Activated CD4-positive, alpha-beta T cell treated with anti-CD3 and anti-CD28 coated beads for 24 hours (primary cell): Measurements from ENCODE around the gene FAM76A.
"Not testable (repeated sequence)": the region's sequence is repeated elsewhere in the genome, so short reads cannot be mapped to it uniquely, and the experiment has no call there.

Experiments used
- DNase-seq, 2 donors: peaks; one replicate each; pipeline ENCODE4 v3.0.0-alpha.2; 2020; ENCODE audit warnings: low read depth in 2 of 2

FAM76A gene

DNA sequence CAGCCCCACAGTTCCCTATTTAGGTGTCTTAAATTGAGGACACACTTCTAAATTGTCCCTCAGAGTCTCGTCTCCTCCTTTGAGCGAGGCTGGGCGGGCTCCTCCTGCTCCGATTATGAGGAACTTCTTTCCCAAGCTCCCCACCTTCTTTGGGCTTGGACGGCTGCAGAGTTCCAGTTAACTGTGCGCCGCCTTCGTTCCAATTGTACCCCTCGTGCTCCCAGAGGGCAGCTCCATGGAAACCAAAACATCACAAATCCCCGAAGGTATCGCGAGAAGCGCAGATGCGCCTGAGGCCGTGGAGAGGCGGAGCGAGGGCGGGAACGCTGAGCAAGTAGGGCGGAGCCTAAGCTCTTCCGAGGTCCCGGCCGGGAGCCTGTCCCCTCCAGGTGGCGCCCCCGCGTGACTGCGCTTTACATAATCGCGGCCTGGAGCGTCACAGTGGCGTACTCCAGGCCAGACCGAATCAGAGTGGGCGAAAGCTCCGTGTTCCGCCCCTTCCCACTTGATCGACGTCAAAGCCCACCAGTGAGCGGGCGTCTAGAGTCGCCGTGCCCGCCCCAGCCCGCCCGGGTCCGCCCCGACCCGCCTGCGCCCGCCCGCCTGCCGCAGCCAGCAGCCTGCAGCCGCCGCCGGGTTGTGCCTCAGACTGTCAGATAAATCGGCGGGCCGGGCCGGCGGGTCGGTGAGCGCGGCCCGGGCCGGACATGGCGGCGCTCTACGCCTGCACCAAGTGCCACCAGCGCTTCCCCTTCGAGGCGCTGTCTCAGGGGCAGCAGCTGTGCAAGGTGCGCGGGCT is at the start of gene FAM76A:
Gene FAM76A (plus strand): TSS at position 588 of the 799 bp plus-strand sequence. CDS start 120 bp downstream, at position 708.
- DNase-seq, result peak; percentile 99

DNA sequence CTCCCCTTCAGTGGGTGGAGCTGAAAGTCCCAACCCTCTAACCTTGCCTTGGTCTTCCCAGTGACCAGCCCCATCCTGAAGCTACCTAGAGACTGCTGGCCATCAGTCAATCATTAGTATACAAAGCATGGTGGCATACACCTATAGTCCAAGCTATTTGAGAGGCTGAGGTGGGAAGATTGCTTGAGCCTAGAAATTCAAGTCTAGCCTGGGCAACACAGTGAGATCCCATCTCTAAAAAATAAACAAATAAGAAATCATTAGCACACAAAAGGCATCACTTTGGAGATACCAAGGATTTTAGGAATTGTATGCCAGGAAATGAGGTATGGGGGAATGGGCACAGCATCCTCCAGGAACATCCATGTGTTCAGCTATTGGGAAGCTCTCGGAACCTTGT is 49.4 kb upstream of the FAM76A start:
- DNase-seq, result no peak

DNA sequence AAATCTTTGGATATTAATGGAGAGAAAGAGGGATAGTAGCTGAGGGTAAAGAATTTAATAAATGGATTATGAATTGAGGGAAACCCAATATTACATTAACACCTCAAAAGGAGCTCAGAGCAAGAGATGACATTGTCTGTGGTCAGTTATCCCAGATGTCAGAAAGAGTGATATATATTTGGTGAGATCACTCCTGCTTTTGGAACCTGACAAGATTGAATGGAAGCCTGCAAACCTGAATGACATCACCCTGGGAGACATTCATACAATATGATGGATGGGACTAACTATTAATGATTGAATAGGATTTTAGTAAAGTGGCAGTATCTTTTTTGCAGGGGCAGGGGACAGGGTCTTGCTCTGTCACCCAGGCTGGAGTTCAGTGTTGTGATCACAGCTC is 47.0 kb upstream of the FAM76A start:
- no peak for DNase-seq

DNA sequence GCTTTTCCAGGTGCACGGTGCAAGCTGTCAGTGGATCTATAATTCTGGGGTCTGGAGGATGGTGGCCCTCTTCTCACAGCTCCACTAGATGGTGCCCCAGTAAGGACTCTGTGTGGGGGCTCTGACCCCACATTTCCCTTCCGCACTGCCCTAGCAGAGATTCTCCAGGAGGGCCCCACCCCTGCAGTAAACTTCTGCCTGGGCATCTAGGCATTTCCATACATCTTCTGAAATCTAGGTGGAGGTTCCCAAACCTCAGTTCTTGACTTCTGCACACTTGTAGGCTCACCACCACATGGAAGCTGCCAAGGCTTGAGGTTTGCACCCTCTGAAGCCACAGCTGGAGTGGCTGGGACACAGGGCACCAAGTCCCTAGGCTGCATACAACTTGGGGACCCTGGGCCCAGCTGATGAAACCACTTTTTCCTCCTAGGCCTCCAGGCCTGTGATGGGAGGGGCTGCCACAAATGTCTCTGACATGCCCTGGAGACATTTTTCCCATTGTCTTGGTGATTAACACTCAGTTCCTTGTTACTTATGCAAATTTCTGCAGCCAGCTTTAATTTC is 45.5 kb upstream of the FAM76A start:
- not testable (repeated sequence) for DNase-seq

DNA sequence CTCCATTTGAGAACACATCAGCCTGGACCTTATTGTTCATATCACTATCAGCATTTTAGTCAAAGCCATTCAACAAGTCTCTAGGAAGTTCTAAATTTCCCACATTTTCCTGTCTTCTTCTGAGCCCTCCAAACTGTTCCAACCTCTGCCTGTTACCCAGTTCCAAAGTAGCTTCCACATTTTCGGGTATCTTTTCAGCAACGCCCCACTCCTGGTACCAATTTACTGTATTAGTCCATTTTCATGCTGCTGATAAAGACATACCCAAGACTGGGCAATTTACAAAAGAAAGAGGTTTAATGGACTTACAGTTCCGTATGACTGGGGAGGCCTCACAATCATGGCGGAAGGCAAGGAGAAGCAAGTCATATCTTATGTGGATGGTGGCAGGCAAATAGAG is 44.2 kb upstream of the FAM76A start:
- DNase-seq, result not testable (repeated sequence)

DNA sequence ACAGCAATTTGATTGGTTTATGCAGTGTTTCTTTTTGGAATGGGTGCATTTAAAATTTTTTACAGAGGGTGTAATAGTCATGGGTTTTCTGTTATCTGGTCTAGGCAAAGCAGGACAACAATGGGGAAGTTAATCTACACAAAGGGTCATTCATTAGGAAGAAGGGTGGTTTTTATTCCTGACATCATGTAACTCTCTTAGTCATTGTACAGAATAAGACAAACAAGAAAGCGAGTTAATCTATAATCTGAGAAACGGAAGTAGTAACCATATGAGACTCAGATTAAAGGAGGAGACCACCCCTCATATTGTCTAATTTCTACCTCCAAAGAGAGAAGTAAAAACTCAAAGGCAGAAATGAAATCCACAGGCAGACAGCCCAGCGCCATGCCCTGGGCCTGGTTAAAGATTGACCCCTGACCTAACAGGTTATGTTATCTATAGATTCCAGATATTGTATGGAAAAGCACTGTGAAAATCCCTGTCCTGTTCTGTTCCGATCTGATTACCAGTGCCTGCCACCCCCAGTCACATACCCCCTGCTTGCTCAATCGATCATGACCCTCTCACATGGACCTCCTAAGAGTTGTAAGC is 43.3 kb upstream of the FAM76A start:
- no peak for DNase-seq

DNA sequence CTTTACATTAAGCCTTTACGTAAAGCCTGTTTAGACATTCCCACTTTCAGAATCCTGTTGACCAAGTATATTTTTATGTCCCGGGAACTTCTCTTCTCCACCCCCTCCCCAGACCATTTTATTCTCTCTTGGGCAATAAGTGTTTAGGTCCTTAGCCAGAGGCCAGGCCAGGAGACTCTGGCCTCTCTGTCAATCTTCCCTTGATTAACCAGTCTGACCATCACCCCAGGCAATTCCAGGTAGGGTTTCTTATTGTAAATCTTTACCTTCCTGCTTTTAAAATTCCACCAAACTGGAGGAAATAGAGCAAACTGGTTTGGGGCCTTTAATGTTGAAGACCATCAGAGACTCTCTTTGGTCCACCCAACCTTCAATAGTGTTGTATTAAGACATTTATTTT is 41.6 kb upstream of the FAM76A start:
- no peak for DNase-seq

DNA sequence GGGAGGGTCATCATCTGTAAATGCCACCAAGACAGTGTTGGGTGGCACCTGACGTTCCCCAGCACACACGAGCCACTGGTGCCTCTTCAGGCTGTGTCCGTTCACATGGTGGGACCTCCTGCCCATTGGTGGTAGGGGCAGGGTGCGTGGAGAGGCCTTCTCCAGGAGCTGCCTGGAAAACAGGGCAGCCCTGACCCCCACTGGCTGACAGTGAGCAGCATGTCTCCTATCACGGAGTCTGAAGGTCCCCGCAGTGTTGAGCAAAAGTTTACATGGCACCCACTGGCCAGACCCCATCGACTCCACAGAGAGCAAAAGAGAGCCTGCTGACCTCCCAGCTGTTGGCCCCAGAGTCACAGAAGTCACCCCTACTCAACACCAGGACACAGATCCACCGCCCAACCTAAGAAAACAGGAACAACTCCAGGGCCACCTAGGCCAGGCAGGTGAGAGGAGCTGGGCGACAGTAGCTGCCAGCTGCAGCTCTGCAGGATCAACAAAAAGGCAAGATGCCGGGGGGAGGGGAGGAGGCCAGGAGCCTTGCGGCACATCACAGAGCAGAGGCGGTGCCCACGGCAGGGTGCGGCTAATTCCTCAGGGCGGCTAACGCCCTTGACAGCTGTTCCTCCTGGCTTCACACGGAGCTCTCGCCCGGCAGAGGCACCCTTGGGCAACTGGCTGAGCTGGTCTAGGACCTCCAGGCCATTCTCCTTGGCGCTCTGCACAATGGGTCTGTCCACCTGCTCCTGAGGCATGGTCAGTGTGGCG is 39.4 kb upstream of the FAM76A start:
- no peak for DNase-seq

DNA sequence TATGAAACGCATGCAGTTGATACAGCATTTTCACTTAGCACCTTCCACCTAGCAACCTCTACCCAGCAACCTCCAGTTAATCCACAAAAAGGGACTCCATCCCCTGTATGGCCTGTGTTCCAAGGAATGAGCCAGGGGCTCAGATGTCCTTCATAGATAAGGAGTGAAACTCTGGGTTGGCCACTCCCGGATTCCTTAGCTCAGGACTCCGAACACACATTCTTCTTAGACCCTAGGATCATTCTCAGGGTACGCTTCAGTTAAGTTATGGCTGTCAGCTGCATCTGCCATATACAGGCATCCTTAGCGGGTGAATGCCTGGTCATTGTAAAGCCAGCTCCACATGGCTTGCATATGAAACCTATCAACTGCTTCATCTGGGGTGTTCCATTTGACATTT is 37.9 kb upstream of the FAM76A start:
- DNase-seq, result no peak

DNA sequence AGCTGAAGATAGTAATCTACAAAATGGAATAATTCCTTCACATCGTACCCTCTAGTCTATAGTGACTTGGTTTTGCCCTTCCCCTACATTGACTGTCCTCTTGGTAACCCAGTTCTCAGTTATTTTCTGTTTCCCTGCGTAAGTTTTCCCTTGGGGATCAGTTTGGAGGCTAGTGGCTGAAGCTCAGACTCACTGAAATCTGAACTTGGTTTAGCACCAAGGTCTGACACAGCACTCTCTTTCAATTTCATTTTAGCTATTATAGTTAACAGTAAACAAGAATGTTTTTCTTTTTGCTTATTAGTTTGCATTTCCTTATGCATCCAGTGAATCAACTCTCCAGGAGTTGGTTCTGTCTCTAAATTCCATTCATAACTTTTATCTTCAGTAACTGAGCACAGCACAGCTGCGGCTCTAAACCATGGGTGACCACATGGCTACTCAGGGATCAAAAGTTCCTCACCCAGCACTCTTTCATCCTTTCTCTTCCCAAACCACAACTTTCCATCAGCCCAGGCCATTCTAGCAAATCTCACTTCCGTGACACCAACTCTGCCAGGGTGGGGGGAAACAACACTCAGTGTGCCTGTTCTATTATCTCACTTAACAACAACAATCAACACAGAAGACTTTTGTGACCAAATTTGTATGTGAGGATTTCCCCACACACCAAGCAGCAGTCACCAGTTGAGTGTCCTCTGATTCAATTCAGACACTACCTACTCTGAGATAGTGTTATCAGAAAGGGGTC is 36.2 kb upstream of the FAM76A start:
- DNase-seq, result no peak

DNA sequence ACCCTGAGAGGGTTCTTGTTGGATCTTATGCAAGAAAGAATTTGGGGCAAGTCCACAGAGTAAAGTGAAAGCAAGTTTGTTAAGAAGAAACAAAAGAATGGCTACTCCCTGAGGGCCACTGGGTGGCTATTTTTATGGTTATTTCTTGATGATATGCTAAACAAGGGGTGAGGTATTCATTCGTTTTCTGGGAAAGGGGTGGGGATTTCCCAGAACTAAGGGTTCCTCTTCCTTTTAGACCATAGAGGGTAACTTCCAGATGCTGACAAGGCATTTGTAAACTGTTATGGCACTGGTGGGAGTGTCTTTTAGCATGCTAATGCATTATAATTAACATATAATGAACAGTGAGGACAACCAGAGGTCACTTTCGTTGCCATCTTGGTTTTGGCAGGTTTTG is 35.6 kb upstream of the FAM76A start:
- no peak for DNase-seq

DNA sequence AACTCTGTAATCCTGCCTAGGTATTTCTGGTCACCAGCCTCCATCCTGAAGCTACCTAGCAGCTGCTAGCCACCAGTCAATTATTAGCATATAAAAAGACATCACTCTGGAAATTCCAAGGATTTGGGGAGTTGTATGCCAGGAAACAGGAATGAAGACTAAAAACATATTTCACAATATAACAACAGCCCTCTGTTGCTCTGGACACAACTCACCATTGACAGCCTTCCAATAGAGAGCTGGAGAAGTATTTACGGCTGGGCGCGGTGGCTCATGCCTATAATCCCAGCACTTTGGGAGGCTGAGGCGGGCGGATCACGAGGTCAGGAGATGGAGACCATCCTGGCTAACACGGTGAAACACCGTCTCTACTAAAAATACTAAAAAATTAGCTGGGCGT is 28.9 kb upstream of the FAM76A start:
- not testable (repeated sequence) for DNase-seq

DNA sequence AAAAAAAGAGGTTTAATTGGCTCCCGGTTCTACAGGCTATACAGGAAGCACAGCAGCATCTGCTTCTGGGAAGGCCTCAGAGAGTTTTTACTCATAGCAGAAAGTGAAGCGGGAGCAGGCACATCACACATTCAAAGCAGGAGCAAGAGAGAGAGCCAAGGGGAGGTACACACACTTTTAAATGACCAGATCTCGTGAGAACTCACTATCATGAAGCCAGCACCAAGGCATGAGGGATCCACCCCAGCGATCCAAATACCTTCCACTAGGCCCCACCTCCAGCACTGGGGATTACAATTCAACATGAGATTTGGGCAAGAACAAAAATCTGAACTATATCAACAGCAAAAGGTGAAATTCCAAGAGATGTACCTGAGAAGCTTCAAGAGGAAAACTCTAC is 20.8 kb upstream of the FAM76A start:
- DNase-seq, result no peak

DNA sequence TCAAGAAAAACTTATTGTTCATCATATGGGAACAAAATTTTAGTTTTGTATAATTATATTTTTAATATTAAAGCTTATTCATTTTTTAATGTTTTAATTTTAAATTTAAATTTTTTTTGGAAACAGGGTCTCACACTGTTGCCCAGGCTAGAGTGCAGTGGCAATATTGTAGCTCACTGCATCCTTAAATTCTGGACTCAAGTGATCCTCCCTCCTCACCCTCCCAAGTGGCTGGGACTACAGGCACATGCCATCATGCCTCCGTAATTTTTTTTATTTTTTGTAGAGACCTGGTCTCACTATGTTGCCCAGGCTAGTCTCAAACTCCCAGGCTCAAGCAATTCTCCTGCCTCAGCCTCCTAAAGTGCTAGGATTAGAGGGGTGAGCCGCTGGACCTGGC is 20.2 kb upstream of the FAM76A start:
- DNase-seq, result no peak

DNA sequence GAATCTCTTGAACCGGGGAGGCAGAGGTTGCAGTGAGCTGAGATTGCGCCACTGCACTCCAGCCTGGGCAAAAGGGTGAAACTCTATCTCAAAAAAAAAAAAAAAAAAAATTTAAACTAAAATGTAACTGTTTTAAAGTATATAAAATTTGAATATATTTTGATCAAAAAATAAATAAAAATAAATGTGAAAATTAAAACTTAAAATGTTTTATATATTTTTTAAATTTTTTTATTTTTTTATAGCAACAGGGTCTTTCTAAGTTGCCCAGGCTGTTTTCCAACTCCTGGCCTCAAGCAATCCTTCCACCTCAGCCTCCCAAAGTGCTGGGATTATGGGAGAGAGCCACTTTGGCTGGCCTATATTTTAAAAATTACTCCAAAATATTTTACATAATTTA is 15.2 kb upstream of the FAM76A start:
- no peak for DNase-seq

DNA sequence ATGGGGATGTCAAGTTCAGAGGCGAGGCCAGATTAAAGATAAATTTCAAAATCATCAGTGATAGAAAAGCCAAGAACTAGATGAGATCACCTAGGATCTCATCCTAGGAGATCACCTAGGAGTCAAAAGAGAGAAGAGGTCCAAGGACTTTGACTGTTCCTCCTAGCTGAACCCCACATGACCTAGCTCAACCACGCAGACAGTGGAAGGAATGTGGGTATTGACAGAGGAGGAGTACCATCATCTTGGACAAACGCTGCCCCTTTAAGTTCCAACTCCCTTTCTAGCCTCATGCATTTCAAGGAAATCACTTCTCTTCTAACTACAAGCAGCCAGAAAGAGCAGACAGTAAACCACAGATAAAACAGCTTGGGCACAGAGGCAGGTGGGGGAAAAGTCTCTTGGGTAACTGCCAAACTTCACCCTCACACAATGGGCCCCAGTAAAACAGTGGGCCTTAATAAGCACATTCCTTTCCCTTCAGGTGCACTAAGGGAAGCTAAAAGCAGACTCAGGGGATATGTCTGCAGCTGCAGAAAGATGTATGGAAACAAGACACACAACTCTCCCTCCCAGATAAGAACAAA is 12.5 kb upstream of the FAM76A start:
- no peak for DNase-seq

DNA sequence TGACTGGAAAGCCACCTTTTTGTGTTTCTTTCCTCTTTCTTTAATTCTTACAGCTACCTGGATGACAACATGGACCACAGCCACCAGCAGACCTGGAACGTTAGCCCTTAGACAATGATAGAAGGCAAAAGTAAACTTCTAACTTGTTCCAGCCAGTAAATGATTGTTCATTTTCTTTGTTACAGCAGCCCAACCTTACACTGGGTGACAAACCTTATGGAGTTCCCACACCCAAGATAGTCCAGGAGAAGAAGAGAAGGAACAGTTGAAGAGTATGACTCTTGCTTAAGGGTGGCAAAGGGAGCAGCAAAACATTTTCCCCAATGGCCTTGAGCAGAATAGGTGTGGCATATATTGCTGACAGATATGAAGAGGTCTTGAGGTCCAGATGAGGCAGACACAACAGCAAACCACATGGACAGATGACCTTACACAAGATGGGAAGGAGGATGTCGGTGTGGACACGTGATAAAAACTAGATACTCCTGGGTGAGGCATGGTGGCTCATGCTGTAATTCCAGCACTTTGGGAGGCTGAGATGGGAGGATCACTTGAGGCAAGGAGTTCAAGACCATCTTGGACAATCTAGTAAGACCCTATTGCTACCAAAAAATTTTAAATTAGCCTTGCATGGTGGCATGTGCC is 11.8 kb upstream of the FAM76A start:
- no peak for DNase-seq

DNA sequence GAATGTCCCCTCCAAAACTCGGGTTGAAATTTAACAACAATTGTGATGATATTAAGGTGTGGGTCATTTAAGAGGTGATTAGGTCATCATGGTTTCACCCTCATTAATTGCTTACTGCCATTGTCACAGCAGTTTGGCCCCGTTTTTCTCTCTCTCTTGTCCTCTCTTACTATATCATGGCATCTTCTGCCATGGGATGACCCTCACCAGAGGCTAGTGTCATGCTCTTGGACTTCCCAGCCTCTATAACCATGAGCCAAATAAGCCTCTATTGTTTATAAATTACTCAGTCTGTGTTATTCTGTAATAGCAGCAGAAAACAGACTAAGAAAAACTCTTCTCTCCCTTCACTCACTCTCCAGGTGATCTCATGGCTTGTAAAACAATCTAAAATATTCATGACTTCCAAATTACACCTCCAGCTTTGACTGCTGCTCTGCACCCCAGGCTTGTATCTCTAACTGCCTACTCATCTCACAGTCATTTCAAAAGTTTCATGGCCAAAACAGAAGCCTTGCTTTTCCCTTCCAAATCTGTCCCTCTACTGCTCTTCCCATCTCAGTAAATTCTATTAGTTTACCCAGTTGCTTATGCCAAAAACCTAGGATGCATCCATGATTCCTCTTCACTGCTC is 9.4 kb upstream of the FAM76A start:
- no peak for DNase-seq

DNA sequence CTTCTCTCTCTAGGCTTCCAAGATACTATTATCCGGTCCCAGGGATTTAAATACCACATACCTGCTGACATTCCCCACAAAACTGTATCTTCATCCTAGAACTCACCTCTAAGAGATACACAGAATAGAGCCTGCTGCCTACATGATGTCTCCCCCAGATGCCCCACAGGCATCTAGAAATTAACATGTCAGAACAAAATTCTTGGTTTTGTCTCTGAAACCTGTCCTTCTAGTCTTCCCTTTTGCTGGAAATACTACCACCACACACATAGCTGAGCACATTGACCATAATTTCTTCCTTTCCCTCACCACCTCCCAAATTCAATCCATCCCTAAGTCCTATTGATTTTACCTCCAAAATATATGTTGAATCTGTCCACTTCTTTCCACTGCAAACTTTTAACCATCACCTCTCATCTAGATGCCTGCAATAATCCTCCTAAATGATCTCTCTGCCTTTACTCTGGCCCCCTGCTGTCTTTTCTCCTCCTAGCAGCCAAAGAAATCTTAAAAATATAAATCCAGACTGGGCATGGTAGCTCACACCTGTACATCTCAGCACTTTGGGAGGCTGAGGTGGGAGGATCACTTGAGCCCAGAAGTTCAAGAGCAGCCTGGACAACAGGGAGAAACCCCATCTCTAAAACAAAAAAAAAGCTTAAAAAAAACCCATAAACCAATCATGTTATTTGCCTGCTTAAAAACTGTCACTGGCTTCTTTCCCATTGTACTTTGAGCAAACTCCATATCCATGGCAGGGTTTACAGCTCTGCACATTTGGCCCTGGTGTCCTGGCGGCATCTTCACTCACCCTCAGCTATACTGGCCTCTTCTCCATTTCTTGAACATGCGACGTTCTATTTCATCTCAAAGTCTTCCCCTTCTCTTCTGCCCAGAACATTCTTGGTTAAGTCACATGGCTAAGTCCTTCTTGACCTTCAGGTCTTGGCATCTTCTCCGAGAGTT is 6.2 kb upstream of the FAM76A start:
- DNase-seq, result no peak
